Activated T-helper 17 cell treated with anti-CD3 and anti-CD28 coated beads, Interleukin-2, amount 50 U/mL, for 72 hours (primary cell): ENCODE results near the gene EPHA8. TPM values are rescaled to one million over a fixed set of nuclear protein-coding genes. Genes with fewer than 3 reads are reported as not detected.

Source experiments
- ATAC-seq: fragments of 150-1000 bp; cut with Tn5 transposase; replicated peaks from 2 replicates; pipeline ENCODE4 v1.10.0; 2021; ENCODE audit warnings: mild to moderate bottlenecking, moderate library complexity
- H3K27ac Mint-ChIP-seq: one replicate; pipeline ENCODE4 v1.8.0; 2022; ENCODE audit warnings: mixed read lengths
- H3K27me3 Mint-ChIP-seq: one replicate; pipeline ENCODE4 v1.8.0; 2022; ENCODE audit warnings: mixed read lengths
- H3K36me3 Mint-ChIP-seq: one replicate; pipeline ENCODE4 v1.8.0; 2022; ENCODE audit warnings: low read depth, mild to moderate bottlenecking, mixed read lengths
- H3K4me1 Mint-ChIP-seq: one replicate; pipeline ENCODE4 v1.8.0; 2022; ENCODE audit warnings: mixed read lengths
- H3K4me3 Mint-ChIP-seq: one replicate; pipeline ENCODE4 v1.8.0; 2022; ENCODE audit warnings: mild to moderate bottlenecking, mixed read lengths
- H3K9me3 Mint-ChIP-seq: one replicate; pipeline ENCODE4 v1.8.0; 2022; ENCODE audit warnings: mixed read lengths
- total RNA-seq, 2 donors: library from RNA; stranded (reverse); gene quantifications; one replicate each; pipeline ENCODE4 v1.2.3, GENCODE V29; 2022

EPHA8 gene
- total RNA-seq, 2 donors from 2014 or later = not detected

DNA sequence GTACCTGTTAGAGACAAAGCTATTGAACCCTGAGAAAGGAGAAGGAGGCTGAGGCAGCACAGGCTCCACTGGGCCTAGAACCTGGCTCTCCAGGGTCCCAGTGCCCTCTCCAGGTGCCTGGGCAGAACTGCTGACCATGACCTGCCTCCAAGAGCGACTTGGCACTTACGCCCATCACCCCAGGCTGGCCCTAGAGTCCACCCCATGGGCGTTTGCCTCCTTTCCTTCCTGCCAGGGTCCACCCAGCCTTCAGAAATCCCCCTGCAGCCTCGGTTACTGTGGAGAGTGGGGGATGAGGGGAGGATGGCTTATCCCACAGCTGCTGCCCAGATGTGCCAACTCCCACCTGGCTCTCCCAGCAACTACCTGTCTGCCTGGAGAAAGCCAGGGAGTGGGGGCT is 58.5 kb downstream of the EPHA8 start:
- H3K27ac Mint-ChIP-seq = no peak overlapping the region
- peaks cover 28% of the 10 kb centered on the region for H3K27me3 Mint-ChIP-seq
- H3K9me3 Mint-ChIP-seq = no peaks in the 10 kb centered on the region
- H3K4me3 Mint-ChIP-seq = no peak overlapping the region
- no peak for ATAC-seq
- no peaks in the 10 kb centered on the region for H3K36me3 Mint-ChIP-seq
- no peaks in the 10 kb centered on the region for H3K4me1 Mint-ChIP-seq

DNA sequence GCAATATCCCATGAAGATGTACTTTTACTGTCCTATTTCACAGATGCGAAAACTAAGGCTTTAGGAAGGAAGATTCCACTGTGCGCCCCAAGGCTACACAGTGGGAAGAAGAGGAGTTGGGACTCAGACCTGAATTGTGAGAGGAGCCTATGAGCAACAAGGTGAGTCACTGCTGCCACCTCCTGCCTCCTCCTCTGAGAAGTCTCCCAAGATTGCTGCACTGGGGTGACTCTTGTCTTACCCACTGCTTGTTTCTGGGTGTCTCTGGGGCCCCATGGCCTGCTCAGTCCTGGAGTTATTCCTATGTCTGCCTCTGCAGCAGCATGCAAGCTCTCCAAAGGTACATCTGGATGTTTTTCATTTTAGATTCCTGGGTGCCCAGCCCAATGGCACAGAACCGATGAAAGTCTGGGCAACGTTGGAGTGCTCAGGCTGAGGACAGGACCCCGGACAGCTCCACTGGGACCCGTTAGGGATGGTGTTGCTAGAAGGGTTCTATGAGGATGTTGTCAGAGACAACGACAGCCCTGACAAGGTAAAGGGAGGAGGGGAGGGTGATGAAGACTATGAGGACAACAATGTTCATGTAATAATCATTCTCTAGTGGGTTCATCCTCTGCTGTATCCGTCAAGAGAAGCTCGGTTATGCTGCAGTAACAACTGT is 62.1 kb downstream of the EPHA8 start:
- peaks cover 41% of the 10 kb centered on the region for H3K27me3 Mint-ChIP-seq
- H3K4me1 Mint-ChIP-seq = no peaks in the 10 kb centered on the region
- peak; percentile 37 for ATAC-seq
- no peaks in the 10 kb centered on the region for H3K9me3 Mint-ChIP-seq
- H3K27ac Mint-ChIP-seq = no peak overlapping the region
- no peak overlapping the region for H3K4me3 Mint-ChIP-seq
- no peaks in the 10 kb centered on the region for H3K36me3 Mint-ChIP-seq

DNA sequence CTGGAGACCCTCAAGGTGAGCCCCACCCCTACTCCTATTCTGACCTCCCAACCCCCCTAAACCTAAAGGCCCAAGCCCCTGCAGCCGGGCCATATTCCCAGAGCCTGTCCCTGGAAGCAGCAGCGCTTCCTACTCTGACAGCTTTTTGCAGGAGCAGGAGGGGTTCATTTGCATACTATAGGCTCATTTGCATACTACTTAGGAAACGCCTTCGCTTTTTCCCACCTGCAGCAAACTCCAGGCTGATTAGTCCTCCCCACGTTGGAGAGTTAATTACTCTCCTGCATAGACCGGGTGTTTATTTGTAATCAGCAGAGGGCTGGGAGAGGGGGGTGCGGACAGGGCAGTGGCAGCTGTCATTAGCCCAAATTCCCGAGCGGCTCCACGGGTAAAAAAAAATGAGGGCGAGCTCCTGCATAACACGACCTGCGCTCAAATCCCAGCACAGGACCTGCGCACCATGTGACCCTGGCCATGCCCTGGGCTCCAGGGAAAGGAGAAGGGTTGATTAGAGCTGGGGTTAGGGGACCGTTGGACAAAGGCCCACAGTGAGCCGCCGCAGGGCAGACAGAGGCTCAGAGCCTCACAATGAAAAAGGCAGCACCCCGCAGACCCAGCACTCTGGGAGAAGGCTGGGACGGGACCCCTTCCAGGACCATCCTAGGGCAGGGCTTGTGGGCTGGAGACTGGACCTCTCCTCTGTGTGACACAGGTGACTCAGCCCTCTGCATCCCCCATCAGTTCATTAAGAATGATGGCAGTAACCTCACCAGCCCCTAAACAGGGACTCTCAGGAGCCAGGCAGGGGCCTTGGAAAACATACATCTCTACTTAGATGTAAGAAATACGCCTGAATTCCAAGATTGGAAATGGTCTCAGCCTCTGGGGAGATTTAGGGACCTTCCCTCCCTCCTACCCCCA is 63.2 kb downstream of the EPHA8 start:
- peaks cover 45% of the 10 kb centered on the region for H3K27me3 Mint-ChIP-seq
- H3K36me3 Mint-ChIP-seq = no peaks in the 10 kb centered on the region
- no peak for ATAC-seq
- H3K9me3 Mint-ChIP-seq = no peaks in the 10 kb centered on the region
- H3K27ac Mint-ChIP-seq = no peak overlapping the region
- no peak overlapping the region for H3K4me3 Mint-ChIP-seq
- no peaks in the 10 kb centered on the region for H3K4me1 Mint-ChIP-seq

DNA sequence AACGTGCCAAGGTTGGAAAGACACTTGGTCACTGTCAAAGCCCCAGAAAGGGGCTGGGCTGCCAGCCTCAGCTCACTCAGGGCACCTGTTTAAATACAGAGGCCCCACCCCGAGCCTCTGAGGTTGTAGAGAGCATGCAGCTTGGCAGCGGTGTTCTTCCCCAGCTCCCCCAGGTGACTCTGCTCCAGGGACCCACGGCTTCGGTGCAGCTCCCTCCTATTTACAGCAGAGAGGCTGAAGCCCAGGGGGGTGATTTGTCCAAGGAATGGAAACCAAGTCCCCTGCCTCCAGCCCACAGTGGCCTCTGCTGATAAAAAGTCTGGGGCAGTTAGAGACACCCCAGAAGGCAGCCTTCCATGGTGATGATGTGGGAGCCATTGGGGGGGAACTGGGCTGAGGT is 64.0 kb downstream of the EPHA8 start:
- ATAC-seq = no peak
- no peaks in the 10 kb centered on the region for H3K36me3 Mint-ChIP-seq
- H3K4me1 Mint-ChIP-seq = no peaks in the 10 kb centered on the region
- H3K4me3 Mint-ChIP-seq = no peak overlapping the region
- H3K9me3 Mint-ChIP-seq = no peaks in the 10 kb centered on the region
- H3K27me3 Mint-ChIP-seq = peaks cover 50% of the 10 kb centered on the region
- no peak overlapping the region for H3K27ac Mint-ChIP-seq

DNA sequence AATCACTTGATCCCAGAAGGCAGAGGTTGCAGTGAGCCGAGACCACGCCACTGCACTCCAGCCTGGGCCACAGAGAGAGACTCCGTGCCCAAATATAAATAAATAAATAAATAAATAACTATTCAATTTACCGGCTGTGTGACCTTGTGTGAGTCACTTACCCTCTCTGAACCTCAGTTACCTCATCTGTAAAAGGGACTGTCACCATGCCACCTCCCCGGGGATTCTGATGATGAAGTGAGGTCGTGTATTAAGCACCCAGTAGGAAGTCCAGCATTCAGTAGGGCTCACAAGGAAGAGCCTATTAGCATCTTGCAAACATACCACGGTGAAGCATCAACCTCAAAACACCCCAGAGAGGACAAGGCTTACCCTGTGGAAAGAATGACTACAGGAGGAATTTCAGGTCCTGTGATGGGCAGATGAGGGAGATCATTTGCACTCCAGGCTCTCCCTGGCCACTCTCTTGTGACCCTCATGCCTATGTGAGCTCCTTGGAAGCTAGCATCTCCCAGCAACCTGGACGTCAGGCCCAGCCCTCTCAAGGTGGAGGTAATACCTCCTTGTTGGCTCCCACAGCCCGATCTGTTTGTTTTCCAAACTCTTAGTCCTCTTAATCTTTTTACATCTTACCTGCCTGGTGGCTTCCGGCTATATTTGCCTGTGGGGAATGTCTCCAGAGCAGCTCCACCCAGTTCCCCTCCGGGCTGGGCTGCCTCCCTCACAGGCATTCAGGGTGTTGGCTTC is 65.6 kb downstream of the EPHA8 start:
- no peak for ATAC-seq
- Mint-ChIP-seq H3K36me3 (no peaks in the 10 kb centered on the region), H3K9me3 (no peaks in the 10 kb centered on the region), H3K4me3 (no peak overlapping the region), H3K27ac (no peak overlapping the region), H3K4me1 (no peaks in the 10 kb centered on the region), H3K27me3 (peaks cover 44% of the 10 kb centered on the region)

DNA sequence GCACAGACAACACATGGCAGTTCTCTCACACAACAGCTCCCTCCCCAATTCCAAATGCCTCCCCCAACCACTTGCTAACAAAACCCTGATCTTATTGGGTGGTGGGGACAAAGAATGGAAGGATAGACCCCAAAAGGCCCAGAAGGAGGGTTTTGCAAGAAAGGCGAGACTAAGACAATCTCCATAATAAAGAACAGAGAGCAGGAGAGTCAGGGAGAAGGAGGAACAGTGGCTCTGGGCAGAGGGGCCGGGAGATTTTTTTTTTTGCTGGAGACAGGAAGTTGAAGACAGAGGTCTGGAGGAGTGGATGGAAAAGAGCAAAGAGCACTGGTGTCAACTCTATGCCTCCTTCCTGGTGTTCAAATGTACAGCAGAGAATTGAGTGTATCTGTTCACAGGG is 66.6 kb downstream of the EPHA8 start:
- ATAC-seq = no peak
- Mint-ChIP-seq H3K27me3 (peaks cover 40% of the 10 kb centered on the region), H3K4me3 (no peak overlapping the region), H3K9me3 (no peaks in the 10 kb centered on the region), H3K36me3 (no peaks in the 10 kb centered on the region), H3K27ac (no peak overlapping the region), H3K4me1 (no peaks in the 10 kb centered on the region)

DNA sequence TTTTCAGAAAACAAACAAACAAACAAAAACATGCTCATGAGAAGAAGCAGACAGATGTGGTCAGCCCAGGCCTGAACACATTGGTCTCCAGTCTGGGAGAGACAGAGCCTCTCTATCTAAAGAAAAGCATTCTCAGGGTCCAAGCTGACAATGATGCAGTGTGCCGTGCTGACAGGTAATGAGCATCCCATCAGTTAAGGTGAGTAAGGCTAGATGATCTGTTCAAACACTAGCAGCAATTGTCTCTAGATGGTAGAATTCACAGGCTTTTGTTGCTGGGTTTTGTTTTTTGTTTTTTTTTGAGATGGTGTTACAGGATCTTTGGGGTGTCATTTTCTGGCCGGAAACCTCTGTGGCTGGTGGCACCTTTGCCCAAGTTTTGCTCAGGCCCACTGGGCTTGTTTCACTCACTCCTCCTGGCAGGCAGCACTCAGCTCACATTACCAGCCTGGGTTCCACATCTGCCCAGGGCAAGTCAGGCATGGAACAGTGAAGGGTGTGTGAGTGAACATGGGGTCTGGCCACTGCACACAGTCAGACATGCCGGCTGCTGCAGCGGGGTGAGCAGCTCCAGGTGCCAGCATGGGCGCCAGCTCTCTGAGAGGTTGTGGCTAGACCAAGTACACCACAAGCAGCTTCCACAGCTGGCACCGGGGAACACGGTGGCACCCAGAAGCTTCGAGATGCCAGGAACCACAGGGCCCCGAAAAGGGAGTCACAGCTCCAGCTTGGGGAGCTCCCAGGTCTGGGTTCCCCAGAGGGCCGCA is 70.6 kb downstream of the EPHA8 start:
- H3K4me1 Mint-ChIP-seq = no peaks in the 10 kb centered on the region
- H3K4me3 Mint-ChIP-seq = no peak overlapping the region
- no peaks in the 10 kb centered on the region for H3K36me3 Mint-ChIP-seq
- H3K27me3 Mint-ChIP-seq = peaks cover 35% of the 10 kb centered on the region
- H3K27ac Mint-ChIP-seq = no peak overlapping the region
- no peaks in the 10 kb centered on the region for H3K9me3 Mint-ChIP-seq
- no peak for ATAC-seq

DNA sequence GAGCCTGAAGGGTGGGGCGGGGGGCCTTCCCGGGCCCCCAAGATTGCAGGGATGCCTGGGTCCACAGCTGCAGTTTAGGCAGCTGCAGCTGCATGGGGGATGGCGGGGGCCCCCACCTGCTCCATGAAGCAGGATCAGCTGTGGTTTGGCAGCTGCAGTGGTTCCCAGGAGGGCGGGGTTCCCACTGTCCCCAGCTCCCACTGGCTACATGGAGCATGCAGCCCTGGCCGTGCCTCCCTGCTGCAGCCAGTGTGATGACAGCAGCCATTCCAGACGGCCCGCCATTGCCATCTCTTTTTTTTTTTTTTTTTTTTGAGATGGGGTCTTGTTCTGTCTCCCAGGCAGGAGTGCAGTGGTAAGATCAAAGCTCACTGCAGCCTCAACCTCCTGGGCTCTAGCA is 72.1 kb downstream of the EPHA8 start:
- H3K4me3 Mint-ChIP-seq = no peak overlapping the region

DNA sequence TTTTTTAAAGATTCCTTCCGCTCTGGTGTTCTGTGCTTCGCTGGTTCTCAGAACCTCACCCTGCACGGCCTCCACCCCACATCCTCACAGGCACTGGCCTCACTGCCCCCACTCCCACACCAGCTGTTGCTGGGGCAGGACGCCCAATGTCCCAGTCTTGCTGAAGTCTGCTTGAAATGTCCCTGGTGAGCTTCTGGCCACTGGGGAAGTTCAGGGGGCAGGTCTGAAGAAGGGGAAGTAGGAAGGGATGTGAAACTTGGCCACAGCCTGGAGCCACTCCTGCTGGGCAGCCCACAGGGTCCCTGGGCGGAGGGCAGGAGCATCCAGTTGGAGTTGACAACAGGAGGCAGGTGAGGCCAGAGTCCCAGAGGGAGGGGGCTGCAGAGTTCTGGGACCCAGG is 73.1 kb downstream of the EPHA8 start, which contains the start of gene C1QA:
Gene C1QA, plus strand, starts transcription at position 276 of the 400 bp plus-strand sequence. CDS start 989 bp downstream, outside the sequence.
- no peaks in the 10 kb centered on the region for H3K9me3 Mint-ChIP-seq
- ATAC-seq = no peak
- H3K27me3 Mint-ChIP-seq = peaks cover 22% of the 10 kb centered on the region
- no peaks in the 10 kb centered on the region for H3K4me1 Mint-ChIP-seq
- no peaks in the 10 kb centered on the region for H3K36me3 Mint-ChIP-seq
- H3K27ac Mint-ChIP-seq = no peak within 1 kb of the TSS
- no peak within 1 kb of the TSS for H3K4me3 Mint-ChIP-seq

More for the DNA sequence above, 72.1 kb downstream of the EPHA8 start:
- H3K4me1 Mint-ChIP-seq = no peaks in the 10 kb centered on the region
- no peaks in the 10 kb centered on the region for H3K36me3 Mint-ChIP-seq
- H3K27ac Mint-ChIP-seq = no peak overlapping the region
- H3K27me3 Mint-ChIP-seq = peaks cover 21% of the 10 kb centered on the region
- ATAC-seq = no peak
- H3K9me3 Mint-ChIP-seq = no peaks in the 10 kb centered on the region

DNA sequence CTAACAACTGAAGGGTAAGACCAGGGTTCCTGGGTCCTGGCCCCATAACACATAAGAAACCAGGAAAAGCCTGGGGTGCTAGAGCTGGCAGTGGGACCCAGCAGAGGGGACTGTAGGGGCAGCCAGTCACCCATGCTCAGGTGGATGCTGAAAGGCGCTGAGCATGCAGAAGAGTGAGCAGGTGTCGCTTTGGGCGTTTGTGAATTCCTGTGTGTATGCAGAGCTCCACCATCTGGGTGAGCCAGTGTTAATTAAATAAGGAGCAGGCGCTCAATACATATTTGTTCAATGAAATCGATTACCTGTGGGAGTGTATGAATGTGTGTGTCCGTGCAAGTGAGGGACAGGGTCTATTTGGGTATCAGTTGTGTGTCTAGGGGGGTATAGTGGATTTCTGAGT is 73.6 kb downstream of the EPHA8 start:
- no peaks in the 10 kb centered on the region for H3K4me1 Mint-ChIP-seq
- H3K27ac Mint-ChIP-seq = no peak overlapping the region
- H3K27me3 Mint-ChIP-seq = peaks cover 18% of the 10 kb centered on the region
- no peaks in the 10 kb centered on the region for H3K36me3 Mint-ChIP-seq
- no peak for ATAC-seq
- H3K4me3 Mint-ChIP-seq = no peak overlapping the region
- H3K9me3 Mint-ChIP-seq = no peaks in the 10 kb centered on the region

DNA sequence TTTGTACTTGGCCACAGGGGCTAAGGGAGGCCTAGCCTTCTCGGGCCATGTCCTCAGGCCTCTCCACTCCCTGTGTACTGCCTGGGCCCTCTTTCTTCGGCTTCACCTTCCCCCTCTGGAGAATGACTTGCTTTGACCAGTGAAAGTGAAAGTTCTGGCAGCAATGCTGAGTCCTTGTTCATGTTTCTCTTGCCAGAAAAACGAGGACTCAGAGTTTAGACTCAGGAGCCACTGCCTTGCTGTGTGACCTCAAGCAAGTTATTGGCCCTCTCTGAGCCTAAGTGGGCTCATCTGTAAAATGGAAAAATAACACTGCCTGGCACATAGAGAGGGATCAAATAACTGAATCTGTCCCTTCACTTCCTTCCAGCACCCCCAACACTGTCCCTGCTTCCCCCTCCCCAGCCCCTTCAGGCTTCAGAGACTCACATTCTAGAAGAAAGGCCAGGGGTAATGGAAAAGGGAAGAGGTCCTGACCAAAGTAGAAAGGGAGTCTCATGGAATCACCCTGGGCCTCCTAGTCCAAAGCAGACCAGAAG is 74.7 kb downstream of the EPHA8 start:
- Mint-ChIP-seq H3K27me3 (peaks cover 13% of the 10 kb centered on the region), H3K4me3 (no peak overlapping the region), H3K4me1 (no peaks in the 10 kb centered on the region), H3K27ac (no peak overlapping the region), H3K9me3 (no peaks in the 10 kb centered on the region), H3K36me3 (no peaks in the 10 kb centered on the region)
- no peak for ATAC-seq

DNA sequence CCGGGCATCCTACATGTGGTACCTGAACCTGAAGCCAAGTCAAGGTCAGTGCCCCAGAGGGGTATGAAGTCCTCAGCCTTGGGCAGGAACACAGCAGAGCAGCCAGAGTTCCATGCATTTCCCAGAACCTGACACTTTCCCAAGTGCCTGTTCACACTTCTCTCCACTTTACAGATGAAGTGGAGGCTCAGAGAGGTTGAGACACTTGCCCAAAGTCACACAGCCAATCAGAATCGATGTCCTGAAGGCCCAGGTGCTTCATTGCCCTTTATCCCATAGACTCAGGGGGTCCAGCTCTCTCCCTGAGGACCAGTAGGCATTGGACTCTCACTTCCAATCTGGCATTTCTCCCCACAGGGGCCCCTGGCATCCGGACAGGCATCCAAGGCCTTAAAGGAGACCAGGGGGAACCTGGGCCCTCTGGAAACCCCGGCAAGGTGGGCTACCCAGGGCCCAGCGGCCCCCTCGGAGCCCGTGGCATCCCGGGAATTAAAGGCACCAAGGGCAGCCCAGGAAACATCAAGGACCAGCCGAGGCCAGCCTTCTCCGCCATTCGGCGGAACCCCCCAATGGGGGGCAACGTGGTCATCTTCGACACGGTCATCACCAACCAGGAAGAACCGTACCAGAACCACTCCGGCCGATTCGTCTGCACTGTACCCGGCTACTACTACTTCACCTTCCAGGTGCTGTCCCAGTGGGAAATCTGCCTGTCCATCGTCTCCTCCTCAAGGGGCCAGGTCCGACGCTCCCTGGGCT is 75.4 kb downstream of the EPHA8 start:
- H3K36me3 Mint-ChIP-seq = no peaks in the 10 kb centered on the region
- no peak overlapping the region for H3K4me3 Mint-ChIP-seq
- H3K27me3 Mint-ChIP-seq = peaks cover 17% of the 10 kb centered on the region
- H3K27ac Mint-ChIP-seq = no peak overlapping the region
- H3K9me3 Mint-ChIP-seq = no peaks in the 10 kb centered on the region
- no peaks in the 10 kb centered on the region for H3K4me1 Mint-ChIP-seq
- ATAC-seq = no peak

DNA sequence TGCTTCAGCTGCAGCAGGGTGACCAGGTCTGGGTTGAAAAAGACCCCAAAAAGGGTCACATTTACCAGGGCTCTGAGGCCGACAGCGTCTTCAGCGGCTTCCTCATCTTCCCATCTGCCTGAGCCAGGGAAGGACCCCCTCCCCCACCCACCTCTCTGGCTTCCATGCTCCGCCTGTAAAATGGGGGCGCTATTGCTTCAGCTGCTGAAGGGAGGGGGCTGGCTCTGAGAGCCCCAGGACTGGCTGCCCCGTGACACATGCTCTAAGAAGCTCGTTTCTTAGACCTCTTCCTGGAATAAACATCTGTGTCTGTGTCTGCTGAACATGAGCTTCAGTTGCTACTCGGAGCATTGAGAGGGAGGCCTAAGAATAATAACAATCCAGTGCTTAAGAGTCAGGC is 76.0 kb downstream of the EPHA8 start:
- Mint-ChIP-seq H3K36me3 (no peaks in the 10 kb centered on the region), H3K27ac (no peak overlapping the region), H3K4me3 (no peak overlapping the region), H3K9me3 (no peaks in the 10 kb centered on the region), H3K27me3 (peaks cover 17% of the 10 kb centered on the region), H3K4me1 (no peaks in the 10 kb centered on the region)
- no peak for ATAC-seq
